ENCODE measurements around the gene CCNJL.
"Not testable (repeated sequence)": the region's sequence is repeated elsewhere in the genome, so short reads cannot be mapped to it uniquely, and the experiment has no call there.

Gene CCNJL

DNA sequence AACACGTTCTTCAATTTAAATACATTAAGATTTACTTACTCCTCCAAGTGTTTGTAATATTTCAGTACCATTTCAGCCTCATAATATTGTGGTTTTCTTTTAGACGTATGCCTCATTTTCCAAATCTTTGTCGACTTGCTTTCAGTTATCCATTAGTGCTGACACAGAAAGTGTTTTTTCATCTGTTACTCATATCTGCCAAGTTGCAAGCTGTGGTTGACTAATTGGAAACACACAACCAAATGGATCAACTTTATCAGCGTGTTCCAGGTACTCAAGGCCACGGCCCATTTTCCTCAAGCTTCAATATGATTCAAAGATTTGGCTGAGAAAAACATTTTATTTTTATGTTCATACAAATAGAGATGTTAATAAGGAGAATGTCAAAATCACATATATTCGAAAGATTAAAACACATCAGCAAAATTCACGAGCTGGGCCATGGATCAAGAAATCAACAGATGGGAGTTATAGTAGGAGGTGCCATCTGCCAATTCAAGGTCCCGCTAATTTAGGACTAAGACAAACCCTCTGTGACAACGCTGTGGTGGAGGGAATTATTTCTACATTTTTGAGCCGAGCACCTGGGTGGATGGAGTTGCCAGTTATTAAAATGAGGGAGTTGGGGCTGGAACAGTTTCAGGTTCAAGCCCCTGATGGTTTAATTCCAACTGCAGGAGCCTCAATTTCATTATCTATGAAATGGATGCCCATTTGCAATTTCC, 27.2 kb upstream of the CCNJL start:
- H3K4me3 ChIP-seq (ENCODE audit: low read depth, low read length): no peak overlapping the region
- TF ChIP-seq, protein P1, sequence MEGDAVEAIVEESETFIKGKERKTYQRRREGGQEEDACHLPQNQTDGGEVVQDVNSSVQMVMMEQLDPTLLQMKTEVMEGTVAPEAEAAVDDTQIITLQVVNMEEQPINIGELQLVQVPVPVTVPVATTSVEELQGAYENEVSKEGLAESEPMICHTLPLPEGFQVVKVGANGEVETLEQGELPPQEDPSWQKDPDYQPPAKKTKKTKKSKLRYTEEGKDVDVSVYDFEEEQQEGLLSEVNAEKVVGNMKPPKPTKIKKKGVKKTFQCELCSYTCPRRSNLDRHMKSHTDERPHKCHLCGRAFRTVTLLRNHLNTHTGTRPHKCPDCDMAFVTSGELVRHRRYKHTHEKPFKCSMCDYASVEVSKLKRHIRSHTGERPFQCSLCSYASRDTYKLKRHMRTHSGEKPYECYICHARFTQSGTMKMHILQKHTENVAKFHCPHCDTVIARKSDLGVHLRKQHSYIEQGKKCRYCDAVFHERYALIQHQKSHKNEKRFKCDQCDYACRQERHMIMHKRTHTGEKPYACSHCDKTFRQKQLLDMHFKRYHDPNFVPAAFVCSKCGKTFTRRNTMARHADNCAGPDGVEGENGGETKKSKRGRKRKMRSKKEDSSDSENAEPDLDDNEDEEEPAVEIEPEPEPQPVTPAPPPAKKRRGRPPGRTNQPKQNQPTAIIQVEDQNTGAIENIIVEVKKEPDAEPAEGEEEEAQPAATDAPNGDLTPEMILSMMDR (IDR thresholded peaks at IDR 0.05; ENCODE audit: low read depth, low read length): no peak
- no peaks in the 10 kb centered on the region for H3K9me3 ChIP-seq
- H3K27me3 ChIP-seq: no peaks in the 10 kb centered on the region
- peaks cover 3% of the 10 kb centered on the region; the same call in 1 of the 2 replicates for H3K4me1 ChIP-seq
- H3K36me3 ChIP-seq: no peaks in the 10 kb centered on the region
- DNase-seq: no peak

DNA sequence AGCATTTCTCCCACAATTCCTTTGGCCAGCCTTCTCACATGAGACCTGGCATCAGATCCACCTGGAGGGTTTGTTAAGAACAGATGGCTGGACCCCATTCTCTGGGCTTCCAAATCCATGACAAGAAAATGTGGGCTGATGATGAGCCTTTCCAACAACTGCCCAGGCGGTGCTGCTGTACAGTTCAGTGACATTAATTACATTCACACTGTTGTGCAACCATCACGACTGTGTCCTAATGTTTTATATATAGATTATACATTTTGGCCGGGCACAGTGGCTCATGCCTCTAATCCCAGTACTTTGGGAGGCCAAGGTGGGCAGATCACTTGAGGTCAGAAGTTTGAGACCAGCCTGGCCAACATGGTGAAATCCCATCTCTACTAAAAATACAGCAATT, 22.4 kb upstream of the CCNJL start:
- not testable (repeated sequence) for H3K4me1 ChIP-seq; H3K4me3 ChIP-seq (ENCODE audit: low read depth, low read length); H3K9me3 ChIP-seq; DNase-seq; H3K36me3 ChIP-seq; H3K27me3 ChIP-seq

DNA sequence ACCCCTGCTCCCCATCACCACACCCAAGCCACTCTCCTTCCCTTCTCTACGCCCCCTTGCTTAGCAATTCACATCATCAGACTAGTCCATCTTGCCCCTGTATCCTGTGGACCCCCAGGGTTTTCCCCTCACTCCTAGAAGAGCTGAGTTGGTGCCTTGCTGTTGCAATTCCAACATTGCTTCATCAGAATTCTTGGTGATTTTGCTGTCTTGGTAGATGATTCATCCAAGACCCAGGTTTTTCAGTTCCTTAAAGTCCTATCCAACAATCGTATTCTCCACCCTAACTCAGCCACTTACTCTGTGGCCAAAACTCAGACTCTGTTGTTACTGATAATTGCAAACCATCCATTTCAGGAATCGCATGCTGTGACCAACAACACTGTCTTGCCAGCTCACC, 21.4 kb upstream of the CCNJL start:
- TF ChIP-seq, protein P1 (IDR thresholded peaks at IDR 0.05; ENCODE audit: low read depth, low read length): no peak
- DNase-seq: no peak

DNA sequence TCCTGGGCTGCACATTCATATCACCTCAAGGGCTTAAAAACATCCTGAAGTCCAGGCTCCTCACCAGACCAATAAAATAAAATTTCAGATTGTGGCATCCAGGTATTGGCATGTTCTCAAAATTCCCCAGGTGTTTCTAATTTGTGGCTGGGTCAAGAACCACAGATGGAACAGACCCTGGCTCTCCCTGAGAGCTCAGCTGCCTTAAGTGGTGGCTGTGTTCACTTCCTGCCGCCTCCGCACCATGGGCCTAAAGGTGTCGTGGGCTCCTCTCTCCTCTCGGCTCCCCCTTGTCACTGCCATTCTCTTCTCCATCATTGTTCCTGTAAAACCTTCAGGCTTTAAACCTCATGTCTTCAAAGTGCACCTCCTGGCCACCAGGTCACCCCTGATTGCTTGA, 17.8 kb upstream of the CCNJL start:
- no peaks in the 10 kb centered on the region for H3K4me1 ChIP-seq
- H3K9me3 ChIP-seq: no peaks in the 10 kb centered on the region
- DNase-seq: no peak
- H3K4me3 ChIP-seq (ENCODE audit: low read depth, low read length): no peak overlapping the region
- H3K36me3 ChIP-seq: no peaks in the 10 kb centered on the region
- no peaks in the 10 kb centered on the region for H3K27me3 ChIP-seq
- TF ChIP-seq, protein P1 (IDR thresholded peaks at IDR 0.05; ENCODE audit: low read depth, low read length): no peak

More for the DNA sequence above, 21.4 kb upstream of the CCNJL start:
- peaks cover 3% of the 10 kb centered on the region; the same call in 1 of the 2 replicates for H3K4me1 ChIP-seq
- no peaks in the 10 kb centered on the region for H3K27me3 ChIP-seq
- no peak overlapping the region for H3K4me3 ChIP-seq (ENCODE audit: low read depth, low read length)
- no peaks in the 10 kb centered on the region for H3K36me3 ChIP-seq
- no peaks in the 10 kb centered on the region for H3K9me3 ChIP-seq

DNA sequence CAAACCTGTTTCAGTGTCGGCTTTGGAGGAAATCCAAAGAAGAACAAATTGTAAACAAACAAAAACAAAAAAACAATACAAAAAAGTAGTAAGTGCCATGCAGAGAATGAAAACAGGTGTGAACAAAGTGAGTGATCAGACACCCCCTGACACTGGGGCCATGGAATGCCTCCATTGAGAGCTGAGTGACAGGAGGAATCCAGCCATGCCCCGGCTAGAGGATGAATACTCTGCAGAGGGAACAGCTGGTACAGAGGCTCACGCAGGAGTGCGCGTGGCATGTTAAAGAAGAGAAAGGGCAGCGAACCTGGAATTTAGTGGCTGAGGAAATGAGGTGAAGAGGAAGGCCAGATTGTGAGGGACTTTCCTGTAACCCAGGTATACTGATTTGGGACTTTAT, 15.5 kb upstream of the CCNJL start:
- TF ChIP-seq, protein P1 (IDR thresholded peaks at IDR 0.05; ENCODE audit: low read depth, low read length): no peak
- no peak for DNase-seq
- Histone ChIP-seq H3K4me3 (ENCODE audit: low read depth, low read length) (no peak overlapping the region), H3K36me3 (no peaks in the 10 kb centered on the region), H3K9me3 (no peaks in the 10 kb centered on the region), H3K4me1 (no peaks in the 10 kb centered on the region), H3K27me3 (no peaks in the 10 kb centered on the region)

DNA sequence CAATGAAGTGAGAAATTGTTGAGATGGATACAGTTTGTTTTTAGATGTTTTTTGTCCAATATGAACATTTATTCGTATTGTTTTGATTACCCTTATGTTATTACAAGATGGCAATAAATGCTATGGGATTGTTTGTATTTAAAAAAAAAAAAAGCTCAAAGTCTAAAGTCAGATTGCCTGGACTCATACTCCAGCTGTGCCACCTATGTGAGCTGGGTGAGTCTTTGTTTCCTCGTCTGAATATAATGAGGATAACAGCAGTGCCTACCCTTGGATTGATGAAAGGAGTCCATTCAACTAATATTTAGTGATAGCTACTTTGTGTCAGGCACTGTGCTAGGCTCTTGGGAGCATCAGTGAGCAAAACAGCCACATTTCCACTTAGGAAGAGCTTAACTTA, 14.6 kb upstream of the CCNJL start:
- TF ChIP-seq, protein P1 (IDR thresholded peaks at IDR 0.05; ENCODE audit: low read depth, low read length): no peak
- no peaks in the 10 kb centered on the region for H3K27me3 ChIP-seq
- no peaks in the 10 kb centered on the region for H3K36me3 ChIP-seq
- no peaks in the 10 kb centered on the region for H3K9me3 ChIP-seq
- H3K4me3 ChIP-seq (ENCODE audit: low read depth, low read length): no peak overlapping the region
- no peaks in the 10 kb centered on the region for H3K4me1 ChIP-seq
- DNase-seq: no peak
